ENCODE measurements around the gene SKAP2.
"Not testable (repeated sequence)": the region's sequence is repeated elsewhere in the genome, so short reads cannot be mapped to it uniquely, and the experiment has no call there.

The SKAP2 gene

GRCh38 chr7:26857506-26858240 lies 6.7 kb downstream of the SKAP2 start:
- DNase-seq (ENCODE audit: low spot score), result peak; percentile 58

GRCh38 chr7:26857170-26857505 lies 7.3 kb downstream of the SKAP2 start:
- DNase-seq (ENCODE audit: low spot score), result no peak

- peak; percentile 63 for DNase-seq (ENCODE audit: low spot score)
Observed at GRCh38 chr7:26856176-26856985, 8.0 kb downstream of the SKAP2 start.

- no peak for DNase-seq (ENCODE audit: low spot score)
Observed at GRCh38 chr7:26854876-26855855, 9.2 kb downstream of the SKAP2 start.

GRCh38 chr7:26853788-26854393 lies 10.5 kb downstream of the SKAP2 start:
- peak; percentile 83 for DNase-seq (ENCODE audit: low spot score)

GRCh38 chr7:26850193-26850651 lies 14.2 kb downstream of the SKAP2 start:
- no peak for DNase-seq (ENCODE audit: low spot score)

GRCh38 chr7:26843705-26844104 lies 20.7 kb downstream of the SKAP2 start:
- no peak for DNase-seq (ENCODE audit: low spot score)

- DNase-seq (ENCODE audit: low spot score), result no peak
Observed at GRCh38 chr7:26842897-26843296, 21.5 kb downstream of the SKAP2 start.

- DNase-seq (ENCODE audit: low spot score), result no peak
Observed at GRCh38 chr7:26841003-26841739, 23.2 kb downstream of the SKAP2 start.

- not testable (repeated sequence) for DNase-seq (ENCODE audit: low spot score)
Observed at GRCh38 chr7:26836793-26837192, 27.6 kb downstream of the SKAP2 start.

GRCh38 chr7:26815426-26815825 lies 49.0 kb downstream of the SKAP2 start:
- no peak for DNase-seq (ENCODE audit: low spot score)

- DNase-seq (ENCODE audit: low spot score), result no peak
Observed at GRCh38 chr7:26813432-26813831, 51.0 kb downstream of the SKAP2 start.

GRCh38 chr7:26794541-26794940 lies 69.8 kb downstream of the SKAP2 start:
- DNase-seq (ENCODE audit: low spot score), result no peak

GRCh38 chr7:26792576-26792975 lies 71.8 kb downstream of the SKAP2 start:
- DNase-seq (ENCODE audit: low spot score), result no peak

GRCh38 chr7:26792006-26792405 lies 72.4 kb downstream of the SKAP2 start:
- DNase-seq (ENCODE audit: low spot score), result no peak

GRCh38 chr7:26789481-26790184 lies 74.8 kb downstream of the SKAP2 start:
- DNase-seq (ENCODE audit: low spot score), result no peak

- no peak for DNase-seq (ENCODE audit: low spot score)
Observed at GRCh38 chr7:26787701-26788100, 76.7 kb downstream of the SKAP2 start.

- DNase-seq (ENCODE audit: low spot score), result no peak
Observed at GRCh38 chr7:26784118-26784517, 80.3 kb downstream of the SKAP2 start.

- peak; percentile 23 for DNase-seq (ENCODE audit: low spot score)
Observed at GRCh38 chr7:26782501-26782900, 81.9 kb downstream of the SKAP2 start.

GRCh38 chr7:26779978-26780595 lies 84.3 kb downstream of the SKAP2 start:
- no peak for DNase-seq (ENCODE audit: low spot score)
